WERI-Rb-1 (cell line): ENCODE data around the gene UBE2G1.
"Not testable (repeated sequence)": the region's sequence is repeated elsewhere in the genome, so short reads cannot be mapped to it uniquely, and the experiment has no call there.

Experiments used
- DNase-seq: peaks from one replicate; pipeline ENCODE4 v3.0.0-alpha.2; 2020
- H3K27ac ChIP-seq: fragments of 250-450 bp; sonication (Bioruptor Pico); 2 replicates; pipeline ENCODE4 v1.5.1; 2020; ENCODE audit warnings: mild to moderate bottlenecking, moderate library complexity
- H3K27me3 ChIP-seq: fragments of 250-450 bp; sonication (Bioruptor Pico); 2 replicates; pipeline ENCODE4 v1.5.1; 2021; ENCODE audit warnings: mild to moderate bottlenecking, low read depth, moderate library complexity; ENCODE audit not compliant: insufficient read depth, severe bottlenecking
- H3K36me3 ChIP-seq: fragments of 250-450 bp; sonication (Bioruptor Pico); 2 replicates; pipeline ENCODE4 v1.5.1; 2020; ENCODE audit warnings: mild to moderate bottlenecking, moderate library complexity
- H3K4me3 ChIP-seq: 2 replicates; pipeline ENCODE4 v1.5.1; 2011; ENCODE audit warnings: low read depth, mild to moderate bottlenecking, control low read depth, low read length
- H3K9me3 ChIP-seq: fragments of 250-450 bp; sonication (Bioruptor Pico); 2 replicates; pipeline ENCODE4 v1.5.1; 2021; ENCODE audit warnings: mild to moderate bottlenecking, moderate library complexity; ENCODE audit not compliant: severe bottlenecking
- TF ChIP-seq, protein P1 (sequence below): IDR thresholded peaks from 2 replicates; pipeline ENCODE4 v1.5.1; 2011; ENCODE audit warnings: low read depth, mild to moderate bottlenecking, control low read depth, inconsistent platforms, low read length

UBE2G1 gene

DNA sequence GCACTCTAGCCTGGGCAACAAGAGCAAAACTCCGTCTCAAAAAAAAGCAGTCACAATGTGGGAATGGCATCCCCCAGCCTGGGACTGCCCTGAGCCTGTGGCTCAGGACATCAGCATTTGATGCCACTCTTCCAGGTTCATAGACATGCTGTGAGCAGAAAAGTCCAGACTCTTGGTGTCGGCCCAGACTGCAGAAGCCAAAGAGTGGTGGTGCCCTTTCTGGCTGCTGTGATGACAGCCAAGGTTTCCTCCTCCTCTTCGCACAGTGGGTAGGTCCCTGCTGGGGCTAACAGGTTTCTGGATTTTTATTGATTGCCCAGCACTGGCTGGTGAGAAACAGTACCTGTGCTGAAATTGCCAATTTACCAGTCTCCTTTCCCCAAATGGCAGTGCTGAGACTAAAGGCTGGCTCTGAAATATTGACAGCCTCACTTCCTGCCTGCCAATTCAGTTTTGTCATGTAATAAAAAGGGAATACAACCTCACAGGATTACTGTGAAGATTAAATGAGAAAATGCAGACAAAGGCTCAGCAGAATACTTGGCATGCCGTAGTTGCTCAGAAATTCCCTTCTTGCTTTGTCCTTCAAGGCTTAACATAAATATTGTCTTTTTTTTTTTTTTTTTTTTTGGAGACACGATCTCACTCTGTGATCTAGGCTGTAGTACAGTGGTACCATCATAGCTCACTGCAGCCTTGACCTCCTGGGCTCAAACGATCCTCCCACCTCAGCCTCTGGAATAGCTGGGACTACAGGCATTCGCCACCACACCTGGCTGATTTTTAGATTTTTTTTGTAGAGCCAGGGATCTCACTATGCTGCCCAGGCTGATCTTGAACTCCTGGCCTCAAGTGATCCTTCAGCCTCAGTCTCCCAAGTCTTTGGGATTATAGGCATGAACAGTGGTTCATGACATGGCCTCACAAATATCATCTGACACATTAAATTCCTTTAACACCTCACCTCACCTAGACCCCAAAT is 15.5 kb upstream of the UBE2G1 start:
- TF ChIP-seq, protein P1, sequence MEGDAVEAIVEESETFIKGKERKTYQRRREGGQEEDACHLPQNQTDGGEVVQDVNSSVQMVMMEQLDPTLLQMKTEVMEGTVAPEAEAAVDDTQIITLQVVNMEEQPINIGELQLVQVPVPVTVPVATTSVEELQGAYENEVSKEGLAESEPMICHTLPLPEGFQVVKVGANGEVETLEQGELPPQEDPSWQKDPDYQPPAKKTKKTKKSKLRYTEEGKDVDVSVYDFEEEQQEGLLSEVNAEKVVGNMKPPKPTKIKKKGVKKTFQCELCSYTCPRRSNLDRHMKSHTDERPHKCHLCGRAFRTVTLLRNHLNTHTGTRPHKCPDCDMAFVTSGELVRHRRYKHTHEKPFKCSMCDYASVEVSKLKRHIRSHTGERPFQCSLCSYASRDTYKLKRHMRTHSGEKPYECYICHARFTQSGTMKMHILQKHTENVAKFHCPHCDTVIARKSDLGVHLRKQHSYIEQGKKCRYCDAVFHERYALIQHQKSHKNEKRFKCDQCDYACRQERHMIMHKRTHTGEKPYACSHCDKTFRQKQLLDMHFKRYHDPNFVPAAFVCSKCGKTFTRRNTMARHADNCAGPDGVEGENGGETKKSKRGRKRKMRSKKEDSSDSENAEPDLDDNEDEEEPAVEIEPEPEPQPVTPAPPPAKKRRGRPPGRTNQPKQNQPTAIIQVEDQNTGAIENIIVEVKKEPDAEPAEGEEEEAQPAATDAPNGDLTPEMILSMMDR: no peak
- no peak for DNase-seq
- H3K27ac ChIP-seq: no peak overlapping the region
- no peak overlapping the region for H3K4me3 ChIP-seq
- H3K9me3 ChIP-seq: no peaks in the 10 kb centered on the region
- no peaks in the 10 kb centered on the region for H3K27me3 ChIP-seq
- H3K36me3 ChIP-seq: no peaks in the 10 kb centered on the region

DNA sequence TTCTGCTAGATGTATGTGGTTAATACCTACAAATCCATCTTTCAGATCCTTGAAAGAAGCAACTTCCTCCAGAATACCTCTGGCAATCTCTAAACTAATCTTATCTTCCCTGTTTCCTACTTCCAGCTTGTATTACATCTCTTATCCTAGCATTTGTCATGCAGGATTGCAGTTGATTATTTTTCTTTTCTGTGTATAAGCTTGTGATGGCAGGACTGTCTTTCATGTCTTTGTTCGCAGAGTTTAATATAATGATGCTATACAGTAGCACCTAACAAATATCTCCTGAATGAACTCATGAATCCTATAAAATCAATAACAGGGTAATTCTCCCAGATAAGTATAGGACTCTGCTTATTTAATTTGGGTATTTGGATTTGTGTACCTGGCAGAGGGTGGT is 12.2 kb upstream of the UBE2G1 start:
- no peaks in the 10 kb centered on the region for H3K27me3 ChIP-seq

DNA sequence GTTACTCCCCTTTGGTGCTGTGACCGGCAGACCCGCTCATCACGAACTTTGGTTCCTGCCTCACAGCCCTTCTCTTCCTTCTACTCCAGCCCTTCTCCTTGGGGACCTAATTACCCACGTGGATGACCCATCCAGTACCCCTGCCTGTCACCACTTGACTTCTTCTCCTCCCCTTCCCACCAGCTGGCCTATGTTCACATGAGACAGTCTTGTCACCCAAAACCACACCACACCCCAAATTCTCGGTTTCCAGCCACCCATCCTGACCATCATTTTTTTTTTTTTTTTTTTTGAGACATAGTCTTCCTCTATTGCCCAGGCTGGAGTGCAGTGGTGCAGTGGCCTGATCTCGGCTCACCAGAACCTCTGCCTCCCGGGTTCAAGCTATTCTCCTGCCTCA is 10.8 kb upstream of the UBE2G1 start:
- H3K27ac ChIP-seq, H3K27me3 ChIP-seq, DNase-seq, H3K36me3 ChIP-seq, H3K9me3 ChIP-seq, H3K4me3 ChIP-seq: not testable (repeated sequence)

More for the DNA sequence above, 12.2 kb upstream of the UBE2G1 start:
- TF ChIP-seq, protein P1: no peak
- DNase-seq: no peak
- H3K27ac ChIP-seq: no peak overlapping the region
- no peak overlapping the region for H3K4me3 ChIP-seq
- no peaks in the 10 kb centered on the region for H3K9me3 ChIP-seq
- no peaks in the 10 kb centered on the region for H3K36me3 ChIP-seq

DNA sequence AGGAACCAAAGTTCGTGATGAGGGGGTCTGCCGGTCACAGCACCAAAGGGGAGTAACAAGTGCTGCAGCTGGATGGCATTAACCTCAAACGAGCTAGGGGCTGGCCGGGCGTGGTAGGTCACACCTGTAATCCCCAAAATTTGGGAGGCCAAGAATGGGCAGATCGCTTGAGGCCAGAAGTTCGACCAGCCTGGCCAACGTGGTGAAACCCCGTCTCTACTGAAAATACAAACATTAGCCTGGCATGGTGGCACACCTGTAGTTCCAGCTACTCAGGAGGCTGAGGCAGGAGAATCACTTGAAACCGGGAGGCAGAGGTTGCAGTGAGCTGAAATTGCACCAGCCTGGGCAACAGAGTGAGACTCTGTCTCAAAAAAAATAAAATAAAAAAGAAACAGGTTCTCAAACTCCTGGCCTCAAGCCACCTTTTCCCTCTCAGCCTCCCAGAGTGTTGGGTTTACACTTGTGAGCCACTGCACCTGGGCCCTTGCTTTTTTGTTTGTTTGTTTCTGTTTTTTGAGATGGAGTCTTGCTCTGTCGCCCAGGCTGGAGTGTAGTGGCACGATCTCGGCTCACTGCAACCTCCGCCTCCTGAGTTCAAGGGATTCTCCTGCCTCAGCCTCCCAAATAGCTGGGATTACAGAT is 9.4 kb upstream of the UBE2G1 start:
- not testable (repeated sequence) for H3K27me3 ChIP-seq, H3K4me3 ChIP-seq, H3K9me3 ChIP-seq, H3K36me3 ChIP-seq, DNase-seq, H3K27ac ChIP-seq

DNA sequence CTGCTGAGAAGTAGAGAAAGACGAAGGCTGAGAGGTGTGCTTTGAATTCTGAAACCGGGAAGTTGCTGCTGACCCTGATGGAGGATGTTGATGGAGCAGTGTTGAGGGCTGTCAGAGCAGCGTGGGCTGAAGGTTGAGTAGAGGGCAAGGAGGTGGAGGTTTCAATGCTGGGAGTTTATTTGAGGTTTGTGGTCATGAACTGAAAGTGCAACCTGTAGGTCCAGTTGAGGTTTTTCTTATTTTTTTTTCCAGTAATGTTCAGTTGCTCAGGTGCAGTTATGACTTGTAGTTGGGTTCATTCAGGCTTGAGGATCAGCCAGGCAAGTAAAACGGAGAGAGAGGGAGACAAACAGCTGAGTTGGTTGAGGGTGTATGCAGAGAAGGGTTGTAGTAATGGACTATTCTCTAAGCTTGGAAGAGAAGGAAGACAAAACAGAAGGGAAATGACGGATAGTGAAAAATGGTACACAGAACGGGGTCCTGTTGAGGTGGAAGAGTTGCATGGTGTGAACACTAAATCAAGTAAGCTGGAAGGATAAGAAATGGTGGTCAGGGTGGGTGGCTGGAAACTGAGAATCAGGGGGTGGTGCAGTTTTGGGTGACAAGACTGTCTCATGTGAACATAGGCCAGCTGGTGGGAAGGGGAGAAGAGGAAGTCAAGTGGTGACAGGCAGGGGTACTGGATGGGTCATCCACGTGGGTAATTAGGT is 8.7 kb upstream of the UBE2G1 start:
- H3K27me3 ChIP-seq: no peaks in the 10 kb centered on the region
- H3K4me3 ChIP-seq: no peak overlapping the region
- no peaks in the 10 kb centered on the region for H3K9me3 ChIP-seq
- no peak for DNase-seq
- TF ChIP-seq, protein P1: no peak
- no peaks in the 10 kb centered on the region for H3K36me3 ChIP-seq
- H3K27ac ChIP-seq: no peak overlapping the region

DNA sequence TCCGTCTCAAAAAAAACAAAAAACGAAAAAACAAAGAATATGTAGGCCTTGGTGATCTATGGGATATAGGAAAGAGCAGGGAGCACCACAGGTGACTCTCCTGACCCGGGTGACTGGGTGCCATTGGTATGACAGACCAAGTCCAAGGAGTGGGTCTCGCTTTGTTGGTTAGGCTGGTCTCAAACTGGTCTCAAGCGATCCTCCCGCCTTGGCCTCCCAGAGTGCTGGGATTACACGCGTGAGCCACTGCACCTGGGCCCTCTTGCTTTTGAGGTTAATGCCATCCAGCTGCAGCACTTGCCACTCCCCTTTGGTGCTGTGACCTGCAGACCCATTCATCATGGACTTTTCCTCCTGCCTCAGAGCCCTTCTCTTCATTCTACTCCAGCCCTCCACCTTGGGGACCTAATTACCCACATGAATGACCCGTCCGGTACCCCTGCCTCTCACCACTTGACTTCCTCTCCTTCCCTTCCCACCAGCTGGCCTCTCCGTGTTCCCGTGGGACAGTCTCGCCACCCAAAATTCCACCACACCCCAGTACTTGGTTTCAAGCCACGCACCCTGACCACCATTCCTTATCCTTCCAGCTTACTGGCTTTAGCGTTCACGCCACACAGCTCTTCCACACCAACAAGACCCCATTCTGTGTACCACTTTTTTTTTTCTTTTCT is 3.2 kb upstream of the UBE2G1 start:
- no peaks in the 10 kb centered on the region for H3K9me3 ChIP-seq
- no peak for DNase-seq
- TF ChIP-seq, protein P1: no peak
- H3K27me3 ChIP-seq: no peaks in the 10 kb centered on the region
- peaks cover 4% of the 10 kb centered on the region for H3K36me3 ChIP-seq
- H3K27ac ChIP-seq: no peak overlapping the region
- H3K4me3 ChIP-seq: no peak overlapping the region
